MM.1S (cell line): ENCODE measurements around the gene CNTN5.

Experiments used
- CTCF ChIP-seq: fragments of 300-600 bp; sonication (generic); IDR thresholded peaks from 2 replicates; pipeline ENCODE4 v1.5.1; 2016; ENCODE audit warnings: antibody characterized with exemption, low read length, mixed read lengths
- EZH2phosphoT487 ChIP-seq: fragments of 300-600 bp; sonication (generic); IDR thresholded peaks from 2 replicates; pipeline ENCODE4 v1.6.1; 2018; ENCODE audit warnings: antibody characterized with exemption, low read length

- TF ChIP-seq CTCF (no peak), EZH2phosphoT487 (no peak)
Observed at GRCh38 chr11:99446400-99446799, 425.7 kb downstream of the CNTN5 start.
